ENCODE results near the gene TOR4A.
A peak's percentile ranks its signal among the peaks of the same experiment; 100 is the strongest.

TOR4A gene

GRCh38 chr9:137277329-137278041 is at the start of gene TOR4A:
TOR4A (plus strand) TSS chr9:137277726; CDS start chr9:137278690, 964 bp downstream.
- DNase-seq = peak in 8 of 56 donors; percentile 22 to 49 (median 38)

GRCh38 chr9:137227853-137228505 is 49.5 kb upstream of the TOR4A start:
- no peak for DNase-seq

GRCh38 chr9:137228506-137228967 is 49.0 kb upstream of the TOR4A start:
- DNase-seq = no peak

GRCh38 chr9:137228968-137229896 is 48.3 kb upstream of the TOR4A start:
- DNase-seq = no peak

- DNase-seq = no peak
Observed at GRCh38 chr9:137229903-137230704, 47.4 kb upstream of the TOR4A start.

GRCh38 chr9:137230705-137231371 is 46.7 kb upstream of the TOR4A start, which contains the start of gene SLC34A3:
SLC34A3 (plus strand) TSS chr9:137230901; CDS start chr9:137231703, 802 bp downstream.
- no peak for DNase-seq

- DNase-seq = no peak
Observed at GRCh38 chr9:137231372-137232039, 46.0 kb upstream of the TOR4A start.

GRCh38 chr9:137232101-137232500 is 45.4 kb upstream of the TOR4A start:
- DNase-seq = no peak

- no peak for DNase-seq
Observed at GRCh38 chr9:137232510-137232909, 45.0 kb upstream of the TOR4A start.

GRCh38 chr9:137233143-137233980 is 44.2 kb upstream of the TOR4A start:
- no peak for DNase-seq

GRCh38 chr9:137234055-137234697 is 43.4 kb upstream of the TOR4A start:
- DNase-seq = no peak

GRCh38 chr9:137234758-137235423 is 42.6 kb upstream of the TOR4A start:
- DNase-seq = no peak

GRCh38 chr9:137235424-137236237 is 41.9 kb upstream of the TOR4A start:
- no peak for DNase-seq

GRCh38 chr9:137236238-137236935 is 41.1 kb upstream of the TOR4A start:
- DNase-seq = peak in 53 of 56 donors; percentile 11 to 89 (median 66)

GRCh38 chr9:137236936-137237421 is 40.5 kb upstream of the TOR4A start:
- peak in 5 of 56 donors; percentile 12 to 39 (median 28) for DNase-seq

Measured in nucleus accumbens (tissue), 56 donors.